Glomerular visceral epithelial cell (primary cell): ENCODE measurements around the gene ZNF181.
A peak's percentile ranks its signal among the peaks of the same experiment; 100 is the strongest.
"Not testable (repeated sequence)": the region's sequence is repeated elsewhere in the genome, so short reads cannot be mapped to it uniquely, and the experiment has no call there.

Experiments used
- DNase-seq: peaks from one replicate; pipeline ENCODE4 v3.0.0-alpha.2; 2016; ENCODE audit errors: extremely low spot score

The ZNF181 gene

DNA sequence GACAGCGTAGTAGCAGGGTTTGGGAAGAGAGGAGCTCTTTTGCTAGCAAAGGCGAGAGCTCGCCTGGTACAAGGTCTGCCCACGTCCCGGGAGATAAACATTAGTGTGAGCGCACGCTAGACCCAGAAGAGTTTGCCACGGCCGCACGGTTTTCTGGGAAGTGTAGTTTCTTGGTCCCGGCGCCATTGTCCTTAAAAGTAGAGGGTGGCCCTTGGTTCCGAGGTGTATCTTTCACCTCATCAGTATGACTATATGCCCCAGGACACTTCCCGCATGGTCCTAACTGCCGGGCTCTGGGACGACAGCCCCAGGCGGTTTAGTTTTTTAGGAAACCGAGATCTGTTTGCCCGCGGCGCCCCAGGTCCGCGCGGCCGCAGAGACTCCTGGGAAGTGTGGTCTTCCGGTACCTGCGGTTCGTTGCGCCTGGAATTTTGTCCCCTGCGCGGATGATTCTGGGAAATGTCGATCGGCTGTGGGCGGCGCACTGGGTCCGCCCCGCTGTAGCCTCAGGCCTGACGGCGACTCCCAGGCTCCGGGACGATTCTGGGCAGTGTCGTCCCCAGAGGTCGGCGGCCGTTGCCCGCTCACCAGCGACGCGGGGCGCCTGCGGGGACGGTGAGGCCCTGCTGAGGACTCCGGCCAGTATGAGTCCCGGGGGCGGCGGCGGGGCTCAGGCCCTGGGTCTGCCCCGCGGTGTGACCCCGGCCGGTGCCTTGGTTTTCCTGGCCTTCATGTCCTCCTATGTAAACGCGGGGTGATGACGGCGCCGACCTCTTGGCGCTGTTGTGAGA, at the start of gene ZNF181:
Gene ZNF181 (plus strand): TSS at position 498 of the 791 bp plus-strand sequence. CDS start 795 bp downstream, outside the sequence.
- peak; percentile 85 for DNase-seq

DNA sequence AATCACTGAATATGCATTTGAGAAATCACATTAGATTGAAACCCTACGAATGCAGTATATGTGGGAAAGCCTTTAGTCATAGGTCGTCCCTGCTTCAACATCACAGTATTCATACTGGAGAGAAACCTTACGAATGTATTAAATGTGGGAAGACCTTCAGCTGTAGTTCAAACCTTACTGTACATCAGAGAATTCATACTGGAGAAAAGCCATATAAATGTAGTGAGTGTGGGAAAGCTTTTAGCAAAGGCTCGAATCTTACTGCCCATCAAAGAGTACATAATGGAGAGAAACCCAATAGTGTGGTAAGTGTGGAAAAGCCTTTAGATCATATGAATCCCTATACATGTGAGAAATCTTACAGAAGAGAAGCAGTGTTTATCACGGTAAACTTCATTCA, 48.8 kb upstream of the ZNF181 start:
- DNase-seq, result not testable (repeated sequence)

DNA sequence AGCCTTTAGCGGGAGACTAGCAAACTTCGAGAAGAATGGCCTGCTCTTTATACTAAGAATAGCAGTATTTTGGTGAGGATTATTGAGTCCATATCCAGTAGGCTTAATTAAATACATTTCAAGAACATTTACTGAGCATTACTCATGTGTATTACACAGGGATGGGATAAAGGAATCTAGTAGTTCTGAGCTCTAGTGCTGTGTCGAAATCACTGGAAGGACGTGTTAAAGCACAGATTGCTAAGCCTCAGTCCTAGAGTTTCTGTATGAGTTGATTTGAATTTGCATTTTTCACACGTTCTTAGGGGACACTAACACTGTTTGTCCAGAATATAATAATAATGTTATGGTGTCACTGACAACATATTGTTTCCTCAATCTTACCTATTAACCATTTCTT, 47.6 kb upstream of the ZNF181 start:
- DNase-seq, result no peak

DNA sequence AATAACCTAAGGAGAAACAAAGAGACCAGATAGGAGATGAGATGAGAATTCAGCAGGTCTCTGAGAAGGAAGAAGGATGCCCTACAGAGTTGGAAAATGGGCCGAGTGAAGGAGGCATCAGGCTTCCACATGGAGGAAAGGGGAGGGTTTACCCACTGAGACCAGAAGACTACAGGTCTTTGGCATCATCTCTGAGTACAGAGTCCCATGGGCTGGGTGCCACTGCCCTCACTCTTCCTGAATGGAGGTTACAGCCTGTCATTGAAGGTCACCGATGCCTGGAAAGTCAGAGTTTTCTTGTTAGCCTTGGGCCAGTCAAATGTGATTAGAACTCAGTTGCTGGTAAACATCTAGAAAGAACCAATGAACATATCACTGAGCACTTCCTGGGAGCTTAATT, 46.7 kb upstream of the ZNF181 start:
- no peak for DNase-seq

DNA sequence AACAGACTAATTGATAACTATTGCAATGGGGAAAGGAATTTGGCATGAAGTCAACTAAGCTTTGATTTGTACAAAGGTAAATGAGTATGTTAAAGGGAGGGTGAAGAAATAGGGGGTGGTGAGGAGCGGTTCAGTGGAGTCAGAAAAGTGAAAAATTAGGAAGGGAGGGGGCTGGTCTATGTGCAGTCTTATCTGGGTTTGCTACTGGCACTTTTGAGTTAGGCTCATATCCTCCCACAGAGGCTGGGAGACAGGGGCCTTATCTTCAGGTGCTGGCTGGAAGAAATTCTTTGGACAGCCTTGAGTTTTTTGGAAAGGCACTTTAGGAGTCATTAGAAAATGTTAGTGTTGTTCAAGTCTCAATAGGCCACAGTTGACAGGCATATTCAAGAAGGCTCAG, 45.5 kb upstream of the ZNF181 start:
- DNase-seq, result no peak

DNA sequence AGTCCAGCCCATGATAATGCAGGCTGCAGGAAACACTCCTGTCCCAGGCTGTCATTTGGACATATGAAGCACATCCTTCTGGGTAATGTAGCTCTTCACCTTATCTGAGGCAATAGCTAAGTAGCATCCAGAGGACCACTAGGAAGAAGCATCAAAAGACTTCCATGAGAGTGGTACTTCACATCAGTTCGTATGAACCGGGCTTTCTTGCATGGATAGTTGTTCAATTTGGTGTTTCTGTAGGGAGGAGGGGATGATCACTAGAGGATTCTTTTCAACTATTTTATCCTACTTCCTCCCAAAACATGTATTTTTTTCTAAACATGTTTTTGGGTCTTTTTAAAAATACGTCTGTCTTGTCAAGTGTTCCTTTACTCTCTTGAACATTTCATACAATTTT, 43.7 kb upstream of the ZNF181 start:
- DNase-seq, result no peak

DNA sequence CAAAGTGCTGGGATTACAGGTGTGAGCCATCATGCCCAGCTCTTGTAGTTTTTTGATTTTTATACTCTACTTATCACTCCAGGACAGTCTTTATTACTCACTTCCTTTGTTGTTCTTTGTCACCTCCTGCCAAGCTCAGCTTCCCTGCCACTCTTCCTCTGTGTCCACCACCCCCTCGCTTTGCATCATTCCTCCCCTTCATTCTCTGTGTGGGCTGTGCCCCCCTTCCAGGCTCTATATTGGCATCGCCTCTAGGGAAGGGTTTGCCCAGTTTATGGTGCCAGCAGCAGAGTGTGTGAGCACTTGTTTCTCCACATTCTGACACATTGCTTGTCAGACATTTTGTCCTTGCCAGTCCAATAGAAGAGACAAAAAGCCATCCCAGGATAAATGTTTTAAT, 41.5 kb upstream of the ZNF181 start:
- DNase-seq, result no peak

DNA sequence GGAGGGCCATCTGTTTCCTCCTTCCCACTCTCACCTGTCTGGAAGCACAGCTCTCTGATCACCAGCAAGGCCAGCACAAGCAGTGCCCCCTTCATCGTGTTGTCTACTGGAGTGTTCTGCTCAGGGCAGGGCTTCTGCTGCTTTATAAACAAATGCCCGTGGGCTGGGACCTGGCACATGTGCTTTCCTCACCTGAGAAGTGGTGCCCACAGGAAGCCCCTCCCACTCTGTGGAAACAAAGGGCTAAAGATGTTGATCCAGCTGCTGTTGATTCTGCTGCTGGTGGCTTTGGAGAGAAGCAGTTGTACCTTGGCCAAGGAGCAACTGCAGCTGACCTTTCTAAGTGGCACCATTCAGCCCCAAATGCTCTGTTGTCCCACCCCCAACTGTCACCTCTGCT, 26.4 kb upstream of the ZNF181 start:
- DNase-seq, result no peak

DNA sequence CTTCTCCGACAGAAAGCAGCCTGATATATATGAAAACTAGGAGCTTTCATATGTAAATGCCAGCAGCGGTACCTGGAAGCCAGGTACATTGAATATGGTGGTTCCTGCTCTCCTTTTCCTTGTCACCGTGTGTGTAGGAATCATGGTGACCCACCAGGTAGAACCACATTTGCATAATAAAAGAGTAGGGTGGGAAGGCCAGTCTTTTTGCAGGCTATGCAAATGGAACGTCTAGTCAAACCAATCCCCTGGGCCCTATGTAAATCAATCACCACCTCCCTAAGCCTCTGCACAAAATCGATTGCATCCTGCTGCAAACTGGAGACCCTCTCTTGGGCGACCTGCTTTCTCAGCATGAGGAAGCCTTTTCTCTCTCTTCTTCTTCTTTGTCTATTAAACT, 22.2 kb upstream of the ZNF181 start:
- no peak for DNase-seq

DNA sequence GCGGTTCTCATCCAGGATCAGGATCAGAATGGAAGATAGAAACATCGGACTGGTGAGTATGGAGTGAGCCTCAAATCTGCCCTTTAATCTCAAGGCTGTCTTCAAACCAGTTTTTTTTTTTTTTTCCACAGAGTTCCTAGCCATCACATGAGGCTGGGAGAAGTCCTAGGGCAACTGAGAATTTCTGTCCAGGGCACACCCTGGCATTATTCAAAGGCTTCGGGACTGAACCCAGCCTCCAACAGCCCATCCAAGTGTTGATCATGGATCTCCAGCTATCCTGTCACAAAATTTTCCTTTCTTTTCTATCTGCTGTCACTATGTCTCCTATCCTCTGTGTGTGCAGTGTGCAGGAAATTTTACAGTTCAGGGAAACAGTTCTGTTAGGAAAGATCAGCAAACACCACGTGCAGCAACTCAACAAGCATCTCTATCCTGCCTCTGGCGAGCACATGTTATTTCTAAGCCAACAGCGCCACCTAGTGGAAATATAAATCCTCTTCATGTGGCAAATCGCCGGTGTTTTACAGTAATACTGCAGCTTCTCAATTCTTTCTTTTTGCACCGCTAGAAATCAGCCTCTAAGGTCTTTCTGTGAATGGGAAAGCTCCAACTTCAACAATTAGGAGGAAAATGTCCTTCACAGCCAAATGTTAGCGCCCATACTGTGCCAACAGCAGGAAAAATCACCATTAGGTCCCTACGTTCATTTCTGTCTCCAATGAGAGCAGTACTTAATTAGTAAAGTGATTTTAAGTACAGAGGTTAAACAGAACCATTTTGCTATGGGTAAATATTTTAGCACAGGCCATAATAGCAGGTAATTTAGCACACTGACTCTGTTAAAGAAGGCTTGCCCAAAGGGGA, 21.4 kb upstream of the ZNF181 start:
- peak; percentile 69 for DNase-seq

DNA sequence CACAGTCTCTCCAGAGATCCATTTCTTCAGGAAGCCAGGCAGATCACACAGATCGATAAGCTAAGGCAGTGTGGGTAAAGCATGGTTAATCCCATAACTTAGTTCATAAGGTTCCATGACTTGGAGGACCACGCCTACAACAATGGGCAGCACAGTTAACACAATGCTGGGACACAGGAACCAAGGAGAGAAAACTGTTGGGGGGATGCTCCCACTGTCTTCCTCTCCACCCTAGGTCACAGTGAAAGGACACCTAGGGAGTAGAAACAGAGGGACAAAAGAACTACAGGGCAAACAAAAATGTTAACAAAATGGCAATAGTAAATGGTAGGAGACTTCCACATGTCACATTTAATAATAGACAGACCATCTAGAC, 20.8 kb upstream of the ZNF181 start:
- DNase-seq, result no peak

DNA sequence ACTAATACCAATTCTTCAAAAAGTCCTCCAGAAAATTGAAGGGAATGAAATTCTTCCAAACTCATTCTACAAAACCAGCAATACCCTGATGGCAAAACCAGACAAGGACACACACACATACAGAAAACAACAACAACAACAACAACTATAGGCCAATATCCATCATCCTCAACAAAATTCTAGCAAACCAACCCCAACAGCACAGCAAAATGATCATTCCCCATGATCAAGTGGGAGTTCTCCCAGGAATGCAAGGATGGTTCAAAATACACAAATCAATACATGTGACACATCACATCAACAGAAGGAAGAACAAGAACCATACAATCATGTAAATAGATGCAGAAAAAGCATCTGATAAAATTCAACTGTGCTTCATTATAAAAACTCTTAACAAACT, 18.7 kb upstream of the ZNF181 start:
- DNase-seq, result no peak

DNA sequence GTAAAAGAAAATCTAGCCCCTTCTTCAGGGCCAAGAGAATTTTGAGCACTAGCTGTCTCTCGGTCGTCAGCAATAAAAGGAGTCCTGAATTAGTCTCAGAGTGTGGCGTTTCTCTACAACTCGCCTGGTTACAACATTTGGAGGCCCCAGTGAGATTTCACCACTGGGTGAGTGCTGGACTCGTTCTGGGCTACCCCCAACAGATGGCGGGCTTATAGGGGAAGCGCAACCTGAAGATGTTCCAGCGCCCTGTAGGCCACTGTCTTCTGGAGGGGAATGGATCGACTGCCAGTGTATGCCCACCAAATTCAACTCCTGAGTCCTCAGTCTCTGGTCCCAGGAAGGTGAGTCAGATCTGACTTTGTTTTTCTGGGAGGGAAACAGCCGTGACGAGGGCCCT, 11.7 kb upstream of the ZNF181 start:
- no peak for DNase-seq

DNA sequence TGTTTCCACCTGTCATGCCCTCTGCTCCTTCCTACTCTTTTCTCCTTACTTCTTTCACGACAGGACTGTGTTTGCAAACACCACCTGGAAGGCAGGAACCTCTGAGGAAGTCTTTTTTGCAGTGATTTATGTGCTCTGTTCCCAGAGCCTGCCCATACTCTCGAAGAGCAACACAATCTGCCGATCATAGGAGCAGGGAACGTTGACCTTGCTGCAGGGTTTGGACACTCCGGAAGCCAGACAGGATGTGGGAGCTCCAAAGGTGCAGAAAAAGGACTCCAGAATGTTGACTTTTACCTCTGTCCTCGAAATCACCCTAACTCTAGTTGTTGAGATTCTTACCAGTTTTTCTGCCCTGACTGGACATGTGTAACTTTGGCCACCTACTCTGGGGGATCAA, 8.6 kb upstream of the ZNF181 start:
- no peak for DNase-seq

DNA sequence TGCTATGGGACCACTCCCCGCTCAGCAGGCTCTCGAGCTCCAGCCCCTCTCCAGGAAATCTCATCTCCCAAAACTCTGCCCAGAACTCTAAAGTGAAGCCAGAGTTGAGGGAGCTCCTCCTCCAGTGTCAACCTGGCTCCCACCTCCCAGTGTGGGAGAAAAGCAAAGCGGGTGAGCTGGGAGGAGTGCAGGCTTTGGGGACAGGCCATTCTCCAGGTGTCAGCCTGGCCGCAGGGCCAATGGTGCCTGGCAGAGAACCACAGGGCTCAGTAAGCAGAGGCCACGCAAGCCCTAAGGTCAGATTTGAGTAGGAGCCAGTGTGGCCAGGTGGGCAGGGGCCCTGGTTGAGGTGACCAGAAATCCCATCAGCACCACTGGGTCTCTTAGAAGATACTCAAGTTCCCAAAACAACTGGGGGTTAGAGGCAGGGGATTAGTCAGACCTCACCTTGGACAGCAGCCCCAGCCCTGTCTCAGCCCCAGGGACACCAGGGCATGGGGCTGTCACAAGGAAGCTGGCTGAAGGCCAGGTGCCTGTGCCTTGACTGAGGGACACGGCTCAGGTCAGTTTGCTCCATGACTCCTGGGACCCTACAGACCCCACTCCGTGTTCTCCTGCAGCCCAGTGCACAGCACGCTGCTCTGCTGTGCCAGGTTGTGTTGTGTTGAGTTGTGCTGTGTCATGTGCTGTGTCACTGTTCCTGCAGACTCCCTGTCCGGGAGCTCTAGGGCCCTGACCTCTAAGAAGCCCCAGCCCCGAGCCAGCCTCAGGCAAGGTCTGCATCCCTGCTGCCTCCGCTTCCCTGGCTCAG, 2.8 kb upstream of the ZNF181 start:
- DNase-seq, result no peak

DNA sequence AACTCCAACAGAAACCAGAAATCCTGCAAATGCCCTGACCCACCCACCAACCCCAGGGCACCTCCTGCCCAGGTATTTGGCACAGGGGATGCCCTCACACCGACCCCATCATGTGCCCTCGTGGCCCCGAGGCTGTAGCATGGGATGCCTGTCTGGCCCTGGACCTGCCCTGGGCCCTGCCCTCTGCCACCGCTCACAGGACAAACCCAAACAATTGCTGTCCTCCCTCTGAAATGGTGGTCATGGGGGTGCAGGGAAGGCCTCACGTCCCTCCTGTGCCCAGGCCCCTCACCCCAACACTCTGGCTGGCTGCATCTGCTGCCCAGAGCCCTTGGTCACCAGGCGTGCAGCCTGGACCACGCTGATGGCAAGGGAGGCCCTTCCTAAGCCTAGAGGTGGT, 2.1 kb upstream of the ZNF181 start:
- DNase-seq, result no peak

DNA sequence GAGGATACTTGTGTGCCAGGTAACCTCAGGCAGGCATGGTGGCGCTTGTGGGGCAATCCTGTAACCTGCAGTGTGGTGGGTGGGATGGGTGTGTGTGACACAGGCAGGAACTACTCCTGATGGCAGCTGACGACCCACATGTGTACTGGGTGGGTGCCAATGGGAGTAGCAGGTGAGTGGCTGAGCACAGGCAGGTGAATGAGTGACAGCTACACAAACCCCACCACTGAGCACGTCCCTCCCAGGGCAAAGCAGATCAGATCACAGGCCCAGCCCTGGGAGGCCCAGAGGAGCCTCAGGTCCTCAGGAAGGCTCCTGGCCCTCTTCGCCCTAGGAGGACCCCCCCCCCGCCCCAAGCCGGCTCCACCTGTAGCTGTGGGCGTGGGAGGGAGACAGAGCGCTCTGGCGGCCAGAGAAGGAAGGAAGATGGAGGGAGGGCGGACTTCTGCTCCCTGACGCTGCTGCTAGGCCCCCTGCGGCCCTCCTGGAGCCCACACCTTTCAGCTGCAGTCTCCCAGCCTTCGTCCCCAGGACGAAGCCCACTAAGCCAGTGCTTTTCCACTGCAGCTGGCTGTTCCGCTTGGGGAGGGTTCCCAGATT, 1.3 kb upstream of the ZNF181 start:
- DNase-seq, result no peak

DNA sequence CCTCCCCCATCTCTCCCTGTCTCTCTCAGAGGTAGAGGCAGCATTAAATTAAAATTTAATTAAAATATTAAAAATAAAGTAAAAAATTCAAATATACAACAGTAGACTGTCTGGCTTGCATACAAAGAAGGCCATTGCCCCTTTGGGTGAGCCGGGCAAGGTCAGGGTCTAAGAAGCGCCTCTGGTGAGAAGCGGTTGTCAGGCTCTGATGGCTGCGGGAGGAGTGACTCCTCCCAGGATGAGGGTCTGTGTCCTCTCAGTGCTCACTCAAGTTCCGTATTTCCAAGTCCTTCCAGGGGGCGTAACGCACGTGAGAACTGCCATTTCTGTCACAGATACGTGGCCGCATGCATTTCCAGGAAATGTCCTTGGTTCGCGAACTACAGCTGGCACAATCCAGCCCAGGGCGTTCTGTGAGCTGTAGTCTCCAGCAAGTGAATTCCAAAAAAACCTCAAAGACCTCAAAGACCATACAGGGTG, 737 bp upstream of the ZNF181 start:
- DNase-seq, result no peak

DNA sequence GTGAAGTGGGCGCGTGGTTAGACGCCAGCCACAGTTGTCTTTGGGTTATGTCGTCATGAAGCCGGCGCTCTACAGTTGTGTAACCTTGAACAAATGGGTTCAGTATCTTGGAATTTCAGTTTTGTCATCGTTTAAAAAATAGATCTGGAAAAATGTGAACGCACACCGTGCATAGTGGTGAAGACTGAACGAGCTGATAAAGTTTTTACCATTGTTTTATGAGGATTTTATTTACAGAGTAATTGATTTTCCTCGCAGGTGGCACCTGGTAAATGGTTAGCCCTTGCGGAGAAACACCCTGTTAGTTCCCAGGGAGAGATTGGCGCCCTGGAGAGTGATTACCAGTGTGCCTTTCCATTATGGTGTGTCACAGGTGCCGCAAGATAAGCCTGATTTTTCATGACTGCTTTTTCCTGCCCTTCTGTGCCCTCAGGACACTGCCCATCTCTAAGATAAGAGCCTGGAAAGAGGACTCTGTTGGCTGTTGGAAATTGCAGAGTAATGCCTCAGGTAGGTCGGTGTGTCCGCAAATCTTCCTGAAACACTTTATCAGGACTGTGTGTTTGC, 577 bp downstream of the ZNF181 start:
- DNase-seq, result no peak

DNA sequence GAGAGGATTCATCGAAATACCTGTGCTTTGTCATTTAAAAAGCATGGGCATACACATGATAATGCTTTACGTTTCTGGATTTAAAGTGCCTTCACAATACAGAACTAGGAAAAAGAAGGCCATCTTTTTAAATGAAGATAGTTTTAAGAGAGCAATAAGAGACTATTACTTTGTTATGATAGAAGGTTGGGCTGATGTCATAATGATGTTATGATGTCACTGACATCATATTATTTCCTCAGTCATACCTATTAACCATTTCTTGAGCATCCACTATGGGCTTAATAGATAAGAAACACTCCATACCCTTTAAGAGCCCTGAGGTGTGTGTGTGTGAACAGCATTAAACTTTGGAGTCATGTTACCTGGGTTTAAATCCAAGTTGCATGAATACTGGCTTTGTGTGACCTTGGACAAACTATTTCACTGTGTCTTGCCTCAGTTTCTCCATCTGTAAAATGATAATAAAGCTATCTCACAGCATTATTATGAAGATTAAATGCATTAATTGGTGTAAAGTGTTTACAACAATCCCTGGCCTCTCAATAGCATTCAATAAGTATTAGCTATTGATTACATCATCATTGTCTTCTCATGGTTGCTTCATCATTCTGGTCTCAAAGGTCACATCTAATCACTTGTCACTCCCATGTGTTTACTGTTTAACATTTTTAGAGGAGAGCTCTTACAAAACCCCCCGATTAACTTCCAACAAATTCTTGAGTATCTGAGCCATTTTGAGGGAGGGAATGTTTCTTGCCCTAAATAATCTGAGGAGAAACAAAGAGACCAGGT, 11.1 kb downstream of the ZNF181 start:
- no peak for DNase-seq

DNA sequence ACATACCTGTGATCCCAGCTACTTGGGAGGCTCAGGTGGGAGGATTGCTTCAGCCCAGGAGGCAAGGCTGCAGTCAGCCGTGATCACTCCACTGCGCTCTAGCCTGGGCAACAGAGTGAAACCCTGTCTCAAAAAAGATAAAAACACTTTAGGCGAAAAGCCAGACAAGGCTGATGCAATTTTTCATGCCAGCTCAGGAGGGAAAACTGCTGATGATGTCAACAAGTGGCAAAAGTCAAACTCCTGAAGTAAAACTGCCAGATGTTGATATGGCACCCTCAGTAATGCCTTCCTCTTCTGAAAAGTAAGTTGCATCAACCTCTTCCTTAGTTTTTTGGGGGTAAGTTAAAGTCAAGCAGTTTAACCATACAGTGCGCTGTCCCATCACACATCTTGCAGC, 23.4 kb downstream of the ZNF181 start:
- DNase-seq, result no peak
